Small intestine (tissue), 7 donors: ENCODE measurements around the gene ARHGEF37. TPM values are rescaled to one million over a fixed set of nuclear protein-coding genes. Genes with fewer than 3 reads are reported as not detected.

ENCODE experiments used
- DNase-seq, 2 donors: peaks; one replicate each; pipeline versions ENCODE4 v3.0.0 to v3.0.0-alpha.2; 2013
- FAIRE-seq: peaks from 2 replicates; lab custom pipeline; 2012; peaks lifted over from hg19 to GRCh38; lab: Jason Lieb, UNC
- H3K27ac ChIP-seq, 3 donors: one replicate each; pipeline ENCODE4 v1.5.1; 2013; ENCODE audit warnings: low read length in 2 of 3, mild to moderate bottlenecking in 2 of 3, control low read depth in 1 of 3, inconsistent platforms in 1 of 3, low read depth in 1 of 3, moderate library complexity in 1 of 3
- H3K27me3 ChIP-seq, 3 donors: one replicate each; pipeline ENCODE4 v1.6.1; 2013; ENCODE audit warnings: low read length in 3 of 3, inconsistent platforms in 1 of 3; ENCODE audit not compliant: control insufficient read depth in 3 of 3, insufficient read depth in 3 of 3
- H3K36me3 ChIP-seq, 3 donors: one replicate each; pipeline ENCODE4 v1.6.1; 2013; ENCODE audit warnings: low read length in 3 of 3, inconsistent platforms in 1 of 3, low read depth in 1 of 3, mild to moderate bottlenecking in 1 of 3, moderate library complexity in 1 of 3; ENCODE audit not compliant: control insufficient read depth in 3 of 3, insufficient read depth in 2 of 3
- H3K4me1 ChIP-seq, 3 donors: one replicate each; pipeline ENCODE4 v1.6.1; 2013; ENCODE audit warnings: low read length in 2 of 3, inconsistent platforms in 1 of 3, low read depth in 1 of 3, mild to moderate bottlenecking in 1 of 3, moderate library complexity in 1 of 3; ENCODE audit not compliant: control insufficient read depth in 3 of 3, insufficient read depth in 2 of 3
- H3K4me3 ChIP-seq, 3 donors: one replicate each; pipeline ENCODE4 v1.5.1; 2013; ENCODE audit warnings: low read length in 3 of 3, control low read depth in 1 of 3, inconsistent platforms in 1 of 3, low read depth in 1 of 3, mild to moderate bottlenecking in 1 of 3, moderate library complexity in 1 of 3
- H3K9me3 ChIP-seq, 2 donors: one replicate each; pipeline ENCODE4 v1.6.1; 2013; ENCODE audit warnings: low read depth in 1 of 2, low read length in 1 of 2; ENCODE audit not compliant: control insufficient read depth in 2 of 2, insufficient read depth in 1 of 2
- WGBS, 3 donors: extraction: QIAGEN DNeasy Blood & Tissue Kit; methylation state at CpG; one replicate each; pipeline ENCODE4 v1.1.7; 2013; 5-methylcytosine and 5-hydroxymethylcytosine counted together
- polyA plus RNA-seq, 4 donors: library from polyadenylated mRNA; stranded (reverse) in 3 of 4; unstranded in 1 of 4; fragments of 200-250 nt in 3 of 4; fragments of 120-200 nt in 1 of 4; gene quantifications; one replicate each; pipeline versions ENCODE4 v1.2.1 to v1.2.3, GENCODE V29; 2013
- donor health status: healthy with polysubstance abuse.
- donor health status: control.
- donor health status: control.
- donor health status: Bipolar disorder and iron deficiency.
- donor health status: healthy.

ARHGEF37 gene
- polyA plus RNA-seq, 4 donors, result 2.8 to 8.7 (median 4.0) TPM

- Histone ChIP-seq H3K27ac (peak overlapping the region; percentile 16 to 93 (median 60)), H3K4me1 (peaks cover 5 to 24% (median 7%) of the 10 kb centered on the region in 3 donors), H3K4me3 (no peak overlapping the region), H3K36me3 (no peaks in the 10 kb centered on the region), H3K27me3 (no peaks in the 10 kb centered on the region), H3K9me3 (peaks cover 0 to 6% of the 10 kb centered on the region in 2 donors)
- FAIRE-seq (no peak), DNase-seq (no peak)
- 24 to 32% (median 32%) methylated on average over 3 of the region's 3 CpGs for WGBS, 3 donors
These were observed 93.4 kb downstream of the ARHGEF37 start for GRCh38 chr5:149674686-149675085.

- Histone ChIP-seq H3K36me3 (no peaks in the 10 kb centered on the region), H3K4me1 (peaks cover 5 to 24% (median 7%) of the 10 kb centered on the region in 3 donors), H3K9me3 (peaks cover 0 to 6% of the 10 kb centered on the region in 2 donors), H3K4me3 (no peak overlapping the region), H3K27me3 (no peaks in the 10 kb centered on the region), H3K27ac (peak overlapping the region; percentile 79 to 94 (median 93))
- FAIRE-seq (no peak), DNase-seq (peak; percentile 87 to 97)
- WGBS, 3 donors, result 7 to 42% (median 22%) methylated on average over 12 of the region's 12 CpGs
These were observed 94.4 kb downstream of the ARHGEF37 start for GRCh38 chr5:149675610-149676201.

- Histone ChIP-seq H3K36me3 (no peaks in the 10 kb centered on the region), H3K27ac (no peak overlapping the region), H3K4me3 (no peak overlapping the region), H3K4me1 (peaks cover 5 to 24% (median 7%) of the 10 kb centered on the region in 3 donors), H3K9me3 (no peaks in the 10 kb centered on the region), H3K27me3 (no peaks in the 10 kb centered on the region)
- DNase-seq, result no peak
- WGBS, 3 donors, result 78 to 88% (median 80%) methylated on average over 7 of the region's 7 CpGs
- FAIRE-seq, result no peak
These were observed 96.4 kb downstream of the ARHGEF37 start for GRCh38 chr5:149677731-149678130.

GRCh38 chr5:149679876-149680809 lies 98.8 kb downstream of the ARHGEF37 start:
- H3K27me3 ChIP-seq, result no peaks in the 10 kb centered on the region
- H3K4me1 ChIP-seq, result peaks cover 2 to 19% (median 4%) of the 10 kb centered on the region in 3 donors
- FAIRE-seq (no peak), DNase-seq (no peak)
- no peaks in the 10 kb centered on the region for H3K9me3 ChIP-seq
- no peak overlapping the region for H3K4me3 ChIP-seq
- WGBS, 3 donors, result 67 to 70% (median 70%) methylated on average over 7 of the region's 7 CpGs
- H3K36me3 ChIP-seq, result no peaks in the 10 kb centered on the region
- no peak overlapping the region for H3K27ac ChIP-seq

- WGBS, 3 donors, result 65 to 97% (median 74%) methylated on average over 2 of the region's 2 CpGs
- FAIRE-seq, result no peak
- no peak for DNase-seq
These were observed 99.5 kb downstream of the ARHGEF37 start for GRCh38 chr5:149680810-149681221.

GRCh38 chr5:149681252-149681651 lies 100.0 kb downstream of the ARHGEF37 start:
- H3K9me3 ChIP-seq, result no peaks in the 10 kb centered on the region
- H3K36me3 ChIP-seq, result no peaks in the 10 kb centered on the region
- no peaks in the 10 kb centered on the region for H3K27me3 ChIP-seq
- peaks cover 0 to 11% (median 2%) of the 10 kb centered on the region in 3 donors for H3K4me1 ChIP-seq
- FAIRE-seq (no peak), DNase-seq (no peak)
- 83 to 88% (median 84%) methylated on average over 5 of the region's 5 CpGs for WGBS, 3 donors
- H3K4me3 ChIP-seq, result no peak overlapping the region
- H3K27ac ChIP-seq, result no peak overlapping the region

More at GRCh38 chr5:149680810-149681221, 99.5 kb downstream of the ARHGEF37 start:
- Histone ChIP-seq H3K27me3 (no peaks in the 10 kb centered on the region), H3K9me3 (no peaks in the 10 kb centered on the region), H3K27ac (no peak overlapping the region), H3K4me1 (peaks cover 2 to 14% (median 2%) of the 10 kb centered on the region in 3 donors), H3K4me3 (no peak overlapping the region), H3K36me3 (no peaks in the 10 kb centered on the region)

- no peak overlapping the region for H3K4me3 ChIP-seq
- no peaks in the 10 kb centered on the region for H3K36me3 ChIP-seq
- FAIRE-seq, result no peak
- peaks cover 0 to 5% (median 1%) of the 10 kb centered on the region in 3 donors for H3K4me1 ChIP-seq
- no peak for DNase-seq
- H3K9me3 ChIP-seq, result no peaks in the 10 kb centered on the region
- WGBS, 3 donors, result 96 to 100% (median 98%) methylated on average over 2 of the region's 2 CpGs
- H3K27me3 ChIP-seq, result no peaks in the 10 kb centered on the region
- no peak overlapping the region for H3K27ac ChIP-seq
These were observed 100.6 kb downstream of the ARHGEF37 start for GRCh38 chr5:149681922-149682321.

- DNase-seq (no peak), FAIRE-seq (no peak)
- H3K4me3 ChIP-seq, result no peak overlapping the region
- no peaks in the 10 kb centered on the region for H3K9me3 ChIP-seq
- H3K36me3 ChIP-seq, result no peaks in the 10 kb centered on the region
- 63 to 72% (median 67%) methylated on average over 9 of the region's 9 CpGs for WGBS, 3 donors
- H3K27ac ChIP-seq, result no peak overlapping the region
- H3K4me1 ChIP-seq, result peaks cover 0 to 3% (median 0%) of the 10 kb centered on the region in 3 donors
- no peaks in the 10 kb centered on the region for H3K27me3 ChIP-seq
These were observed 101.3 kb downstream of the ARHGEF37 start for GRCh38 chr5:149682532-149683075.
